ENCODE results near the gene ZNF730.

DNA sequence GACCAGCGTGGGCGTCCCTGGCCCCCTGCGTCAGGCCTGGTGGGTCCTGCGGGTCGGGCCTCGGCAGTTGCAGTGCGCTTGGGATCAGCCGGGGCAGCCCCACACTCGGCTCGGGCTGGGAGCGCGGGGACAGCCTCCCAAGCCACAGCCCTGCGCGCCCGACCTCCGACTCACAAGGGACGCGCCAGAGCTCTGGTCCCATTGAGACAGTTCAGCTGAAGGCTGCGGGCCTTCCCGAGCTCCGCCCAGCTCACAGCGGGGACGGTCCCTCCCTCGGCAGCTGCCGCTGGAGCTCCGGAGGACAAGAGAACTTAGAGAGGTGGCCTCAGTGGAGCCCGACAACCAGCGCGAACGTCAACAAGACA, 45.7 kb upstream of the ZNF730 start:
- TF ChIP-seq, protein P1, sequence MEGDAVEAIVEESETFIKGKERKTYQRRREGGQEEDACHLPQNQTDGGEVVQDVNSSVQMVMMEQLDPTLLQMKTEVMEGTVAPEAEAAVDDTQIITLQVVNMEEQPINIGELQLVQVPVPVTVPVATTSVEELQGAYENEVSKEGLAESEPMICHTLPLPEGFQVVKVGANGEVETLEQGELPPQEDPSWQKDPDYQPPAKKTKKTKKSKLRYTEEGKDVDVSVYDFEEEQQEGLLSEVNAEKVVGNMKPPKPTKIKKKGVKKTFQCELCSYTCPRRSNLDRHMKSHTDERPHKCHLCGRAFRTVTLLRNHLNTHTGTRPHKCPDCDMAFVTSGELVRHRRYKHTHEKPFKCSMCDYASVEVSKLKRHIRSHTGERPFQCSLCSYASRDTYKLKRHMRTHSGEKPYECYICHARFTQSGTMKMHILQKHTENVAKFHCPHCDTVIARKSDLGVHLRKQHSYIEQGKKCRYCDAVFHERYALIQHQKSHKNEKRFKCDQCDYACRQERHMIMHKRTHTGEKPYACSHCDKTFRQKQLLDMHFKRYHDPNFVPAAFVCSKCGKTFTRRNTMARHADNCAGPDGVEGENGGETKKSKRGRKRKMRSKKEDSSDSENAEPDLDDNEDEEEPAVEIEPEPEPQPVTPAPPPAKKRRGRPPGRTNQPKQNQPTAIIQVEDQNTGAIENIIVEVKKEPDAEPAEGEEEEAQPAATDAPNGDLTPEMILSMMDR (IDR thresholded peaks at IDR 0.05), result no peak
- TF ChIP-seq POLR2A (IDR thresholded peaks at IDR 0.05), result no peak
